ENCODE data around the gene CCDC148. TPM values are rescaled to one million over a fixed set of nuclear protein-coding genes. Genes with fewer than 3 reads are reported as not detected.

CCDC148 gene
- total and polyA plus RNA-seq, 2 donors (not counting 3 experiments of a cell fraction or from before 2014, with no cell fraction given), result 0.04 to 0.69 TPM

DNA sequence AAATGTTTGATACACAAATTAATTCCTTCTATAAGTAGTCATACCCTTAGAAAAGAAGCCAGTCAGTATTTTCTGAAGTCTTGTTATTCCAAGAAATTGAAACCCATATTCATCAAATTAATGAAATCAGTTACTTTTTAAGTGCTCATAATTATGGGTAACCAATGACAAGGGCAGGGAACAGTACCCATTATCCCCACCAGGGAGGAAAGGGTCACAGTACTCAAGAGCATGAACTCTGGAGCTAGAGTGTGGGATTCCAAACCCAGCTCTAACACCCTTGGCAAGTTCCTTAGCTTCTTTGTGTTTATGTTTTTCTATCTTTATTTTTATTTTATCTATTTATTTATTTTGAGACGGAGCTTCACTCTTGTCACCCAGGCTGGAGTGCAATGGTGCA lies 68.4 kb downstream of the CCDC148 start:
- Histone ChIP-seq H3K27me3 (ENCODE audit: control insufficient read depth in 2 of 2, insufficient read depth in 2 of 2, low read length in 2 of 2) (no peaks in the 10 kb centered on the region), H3K9me3 (replicated peaks; ENCODE audit: control insufficient read depth, insufficient read depth, low read length) (no peaks in the 10 kb centered on the region), H4K20me1 (replicated peaks; ENCODE audit: control insufficient read depth, extremely low read depth, insufficient read depth, low read length) (no peaks in the 10 kb centered on the region), H2AFZ (ENCODE audit: low read depth, low read length) (no peak overlapping the region), H3K4me3 (replicated peaks in 1 of 3; ENCODE audit: insufficient read depth in 1 of 3, low read depth in 1 of 3, low read length in 3 of 3) (no peak overlapping the region), H3K4me1 (ENCODE audit: control insufficient read depth, extremely low read depth, insufficient read depth, low read length) (peaks cover 2% of the 10 kb centered on the region), H3K79me2 (ENCODE audit: control insufficient read depth, insufficient read depth, low read length) (no peaks in the 10 kb centered on the region), H3K36me3 (ENCODE audit: control insufficient read depth in 2 of 2, extremely low read depth in 1 of 2, insufficient read depth in 2 of 2, low read length in 2 of 2) (no peaks in the 10 kb centered on the region), H3K9ac (replicated peaks; ENCODE audit: extremely low read depth, insufficient read depth, low read length) (no peak overlapping the region), H3K9me1 (replicated peaks; ENCODE audit: control insufficient read depth, extremely low read depth, insufficient read depth, low read length) (no peaks in the 10 kb centered on the region), H3K27ac (ENCODE audit: insufficient read depth, low read depth, low read length) (no peak overlapping the region), H3K4me2 (ENCODE audit: insufficient read depth, low read length) (no peak overlapping the region)
- dilution Hi-C loops (cut with MboI; ENCODE audit: extremely low pct_ligation_motif_present, low sequenced_read_pairs), result no loop called here
- CTCF ChIA-PET, result no interaction called here
- DNase-seq (ENCODE audit: low read depth, low spot score) (no peak), FAIRE-seq (no peak)
- POLR2A ChIA-PET, result no interaction called here
- no TSS peak for BruUV-seq (replicated peaks)
- TF ChIP-seq, protein P1, sequence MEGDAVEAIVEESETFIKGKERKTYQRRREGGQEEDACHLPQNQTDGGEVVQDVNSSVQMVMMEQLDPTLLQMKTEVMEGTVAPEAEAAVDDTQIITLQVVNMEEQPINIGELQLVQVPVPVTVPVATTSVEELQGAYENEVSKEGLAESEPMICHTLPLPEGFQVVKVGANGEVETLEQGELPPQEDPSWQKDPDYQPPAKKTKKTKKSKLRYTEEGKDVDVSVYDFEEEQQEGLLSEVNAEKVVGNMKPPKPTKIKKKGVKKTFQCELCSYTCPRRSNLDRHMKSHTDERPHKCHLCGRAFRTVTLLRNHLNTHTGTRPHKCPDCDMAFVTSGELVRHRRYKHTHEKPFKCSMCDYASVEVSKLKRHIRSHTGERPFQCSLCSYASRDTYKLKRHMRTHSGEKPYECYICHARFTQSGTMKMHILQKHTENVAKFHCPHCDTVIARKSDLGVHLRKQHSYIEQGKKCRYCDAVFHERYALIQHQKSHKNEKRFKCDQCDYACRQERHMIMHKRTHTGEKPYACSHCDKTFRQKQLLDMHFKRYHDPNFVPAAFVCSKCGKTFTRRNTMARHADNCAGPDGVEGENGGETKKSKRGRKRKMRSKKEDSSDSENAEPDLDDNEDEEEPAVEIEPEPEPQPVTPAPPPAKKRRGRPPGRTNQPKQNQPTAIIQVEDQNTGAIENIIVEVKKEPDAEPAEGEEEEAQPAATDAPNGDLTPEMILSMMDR (IDR thresholded peaks at IDR 0.05; ENCODE audit: extremely low read depth in 1 of 2, insufficient read depth in 1 of 2, low read depth in 1 of 2, low read length in 2 of 2), result no peak
- TF ChIP-seq, protein P2, sequence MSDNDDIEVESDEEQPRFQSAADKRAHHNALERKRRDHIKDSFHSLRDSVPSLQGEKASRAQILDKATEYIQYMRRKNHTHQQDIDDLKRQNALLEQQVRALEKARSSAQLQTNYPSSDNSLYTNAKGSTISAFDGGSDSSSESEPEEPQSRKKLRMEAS (IDR thresholded peaks at IDR 0.05; ENCODE audit: insufficient read depth, insufficient read length), result no peak
- TF ChIP-seq FOS (IDR thresholded peaks at IDR 0.05; ENCODE audit: borderline replicate concordance, insufficient read depth, low read length) (no peak), EZH2 (IDR thresholded peaks at IDR 0.05; ENCODE audit: borderline replicate concordance, low read depth, low read length, severe bottlenecking) (no peak)
- intact Hi-C loops (cut with micrococcal nuclease), result no loop called here

DNA sequence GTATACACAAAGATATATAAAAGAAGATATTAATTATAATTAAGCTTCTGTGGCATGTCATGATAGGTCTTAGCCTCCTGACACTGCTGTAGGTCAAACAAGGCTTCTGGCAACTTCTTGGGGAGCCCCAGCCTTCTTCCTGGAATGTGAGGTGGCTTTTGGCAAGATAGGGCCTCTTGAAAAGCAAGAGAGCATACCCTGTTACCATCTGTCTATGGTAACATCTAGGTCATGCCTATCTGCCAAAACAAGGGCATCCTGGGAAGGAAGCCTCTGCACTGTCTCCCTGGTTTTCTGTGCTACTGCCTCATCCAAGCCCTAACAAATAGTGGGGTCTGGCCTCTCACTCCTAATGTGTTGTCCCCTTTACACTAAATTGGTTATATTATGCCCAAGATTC lies 70.9 kb downstream of the CCDC148 start:
- no peak overlapping the region for H3K9ac ChIP-seq (replicated peaks; ENCODE audit: extremely low read depth, insufficient read depth, low read length)
- dilution Hi-C loops (cut with MboI; ENCODE audit: extremely low pct_ligation_motif_present, low sequenced_read_pairs) (no loop called here), intact Hi-C loops (cut with micrococcal nuclease) (no loop called here)
- DNase-seq (ENCODE audit: low read depth, low spot score), result no peak
- no peaks in the 10 kb centered on the region for H3K4me1 ChIP-seq (ENCODE audit: control insufficient read depth, extremely low read depth, insufficient read depth, low read length)
- H3K27ac ChIP-seq (ENCODE audit: insufficient read depth, low read depth, low read length), result no peak overlapping the region
- H3K4me2 ChIP-seq (ENCODE audit: insufficient read depth, low read length), result no peak overlapping the region
- H3K9me1 ChIP-seq (replicated peaks; ENCODE audit: control insufficient read depth, extremely low read depth, insufficient read depth, low read length), result no peaks in the 10 kb centered on the region
- CTCF ChIA-PET, result no interaction called here
- H4K20me1 ChIP-seq (replicated peaks; ENCODE audit: control insufficient read depth, extremely low read depth, insufficient read depth, low read length), result no peaks in the 10 kb centered on the region
- H3K9me3 ChIP-seq (replicated peaks; ENCODE audit: control insufficient read depth, insufficient read depth, low read length), result no peaks in the 10 kb centered on the region
- no peaks in the 10 kb centered on the region for H3K36me3 ChIP-seq (ENCODE audit: control insufficient read depth in 2 of 2, extremely low read depth in 1 of 2, insufficient read depth in 2 of 2, low read length in 2 of 2)
- POLR2A ChIA-PET, result no interaction called here
- no peak for TF ChIP-seq POLR2A (IDR thresholded peaks at IDR 0.05; ENCODE audit: low read depth, low read length)
- TF ChIP-seq EZH2 (IDR thresholded peaks at IDR 0.05; ENCODE audit: borderline replicate concordance, low read depth, low read length, severe bottlenecking), result no peak
- BruUV-seq (replicated peaks), result no TSS peak
- H3K79me2 ChIP-seq (ENCODE audit: control insufficient read depth, insufficient read depth, low read length), result no peaks in the 10 kb centered on the region
- H3K4me3 ChIP-seq (replicated peaks in 1 of 3; ENCODE audit: insufficient read depth in 1 of 3, low read depth in 1 of 3, low read length in 3 of 3), result no peak overlapping the region
- no peak for FAIRE-seq
- no peak overlapping the region for H2AFZ ChIP-seq (ENCODE audit: low read depth, low read length)
- no peaks in the 10 kb centered on the region for H3K27me3 ChIP-seq (ENCODE audit: control insufficient read depth in 2 of 2, insufficient read depth in 2 of 2, low read length in 2 of 2)

All from endothelial cell of umbilical vein (primary cell).